Neutrophil (primary cell): ENCODE measurements around the gene KBTBD6.

Experiments used
- H3K27ac ChIP-seq: fragments of 200-600 bp; sonication (generic); 2 replicates; pipeline ENCODE4 v1.5.1; 2016; ENCODE audit warnings: mild to moderate bottlenecking, moderate library complexity
- H3K27me3 ChIP-seq: fragments of 200-600 bp; sonication (generic); 2 replicates; pipeline ENCODE4 v1.6.0; 2016; ENCODE audit warnings: mild to moderate bottlenecking
- H3K36me3 ChIP-seq: fragments of 200-600 bp; sonication (generic); 2 replicates; pipeline ENCODE4 v1.5.1; 2017
- H3K4me1 ChIP-seq, 2 experiments: fragments of 200-600 bp in 1 of 2; sonication (generic) in 1 of 2; 1 replicate in 1 of 2; 2 replicates in 1 of 2; pipeline versions ENCODE4 v1.5.1 to v1.6.1; 2013 to 2016; ENCODE audit warnings: low read depth in 1 of 2, low read length in 1 of 2, mild to moderate bottlenecking in 1 of 2, moderate library complexity in 1 of 2; ENCODE audit not compliant: control insufficient read depth in 1 of 2, insufficient read depth in 1 of 2
- H3K4me3 ChIP-seq, 2 experiments: fragments of 200-600 bp in 1 of 2; sonication (generic) in 1 of 2; 1 replicate in 1 of 2; 2 replicates in 1 of 2; pipeline ENCODE4 v1.5.1; 2013 to 2016; ENCODE audit warnings: low read depth in 1 of 2, low read length in 1 of 2, mild to moderate bottlenecking in 1 of 2, moderate library complexity in 1 of 2
- H3K9me3 ChIP-seq: fragments of 200-600 bp; sonication (generic); 2 replicates; pipeline ENCODE4 v1.5.1; 2016
- CTCF ChIP-seq: fragments of 200-600 bp; sonication (generic); IDR thresholded peaks from 2 replicates; pipeline ENCODE4 v1.5.1; 2016; ENCODE audit warnings: antibody characterized with exemption

Gene KBTBD6

GRCh38 chr13:41162151-41162550, 29.5 kb upstream of the KBTBD6 start:
- Histone ChIP-seq H3K27me3 (no peaks in the 10 kb centered on the region), H3K36me3 (no peaks in the 10 kb centered on the region), H3K4me3 (no peak overlapping the region), H3K9me3 (no peaks in the 10 kb centered on the region), H3K27ac (no peak overlapping the region), H3K4me1 (no peaks in the 10 kb centered on the region)
- no peak for TF ChIP-seq CTCF

- Histone ChIP-seq H3K9me3 (no peaks in the 10 kb centered on the region), H3K4me1 (no peaks in the 10 kb centered on the region), H3K4me3 (no peak overlapping the region), H3K27ac (no peak overlapping the region), H3K27me3 (no peaks in the 10 kb centered on the region), H3K36me3 (no peaks in the 10 kb centered on the region)
- TF ChIP-seq CTCF: no peak
Observed at GRCh38 chr13:41159174-41159573, 26.6 kb upstream of the KBTBD6 start.

- H3K4me3 ChIP-seq: no peak overlapping the region
Observed at GRCh38 chr13:41157048-41157717, 24.6 kb upstream of the KBTBD6 start.

GRCh38 chr13:41156620-41157019, 24.0 kb upstream of the KBTBD6 start:
- Histone ChIP-seq H3K9me3 (peaks cover 10% of the 10 kb centered on the region), H3K36me3 (no peaks in the 10 kb centered on the region), H3K4me3 (no peak overlapping the region), H3K27me3 (no peaks in the 10 kb centered on the region), H3K4me1 (no peaks in the 10 kb centered on the region), H3K27ac (no peak overlapping the region)
- TF ChIP-seq CTCF: no peak

More at GRCh38 chr13:41157048-41157717, 24.6 kb upstream of the KBTBD6 start:
- Histone ChIP-seq H3K27me3 (no peaks in the 10 kb centered on the region), H3K4me1 (no peaks in the 10 kb centered on the region), H3K27ac (no peak overlapping the region), H3K9me3 (peaks cover 4% of the 10 kb centered on the region), H3K36me3 (no peaks in the 10 kb centered on the region)
- TF ChIP-seq CTCF: no peak

GRCh38 chr13:41154042-41154441, 21.4 kb upstream of the KBTBD6 start:
- H3K27ac ChIP-seq: no peak overlapping the region
- H3K27me3 ChIP-seq: no peaks in the 10 kb centered on the region
- H3K9me3 ChIP-seq: peaks cover 24% of the 10 kb centered on the region
- no peak overlapping the region for H3K4me3 ChIP-seq
- no peaks in the 10 kb centered on the region for H3K36me3 ChIP-seq
- H3K4me1 ChIP-seq: no peaks in the 10 kb centered on the region
- no peak for TF ChIP-seq CTCF

GRCh38 chr13:41152005-41152404, 19.4 kb upstream of the KBTBD6 start:
- no peak for TF ChIP-seq CTCF
- Histone ChIP-seq H3K27ac (no peak overlapping the region), H3K9me3 (peaks cover 44% of the 10 kb centered on the region), H3K4me3 (no peak overlapping the region), H3K36me3 (no peaks in the 10 kb centered on the region), H3K27me3 (no peaks in the 10 kb centered on the region), H3K4me1 (no peaks in the 10 kb centered on the region)
